ENCODE data around the gene DHFR. TPM values are rescaled to one million over a fixed set of nuclear protein-coding genes. Genes with fewer than 3 reads are reported as not detected.

DHFR gene
- total and polyA plus RNA-seq, 2 of the 8 experiments (the other 6 are each of a cell fraction or from before 2014, with no cell fraction given), result 46.4 to 88.9 TPM

- FAIRE-seq, result no peak
Measured at GRCh38 chr5:80607832-80608231, 47.0 kb downstream of the DHFR start.

More at GRCh38 chr5:80607832-80608231, 47.0 kb downstream of the DHFR start:
- peaks cover 0 to 3% of the 10 kb centered on the region in 2 experiments; a peak in 1 of 4 replicates for H3K9me3 ChIP-seq (ENCODE audit: insufficient read depth in 2 of 2, low read depth in 1 of 2, low read length in 1 of 2)
- H2AFZ ChIP-seq (ENCODE audit: low read length), result no peak overlapping the region
- ChIA-PET POLR2A (ENCODE audit: partially characterized antibody) (interaction anchor here (1.0 to 2.6 kb wide), 2 partner anchors 11 to 38 kb away, joined by 3 to 6 read pairs; partner anchors contain the start of gene ANKRD34B), CTCF (ENCODE audit: partially characterized antibody) (interaction anchor here (1.8 kb wide), 1 partner anchor 39 kb away, joined by 5 read pairs; no protein-coding TSS in a partner anchor)
- no peak overlapping the region for H4K8ac ChIP-seq (ENCODE audit: extremely low read depth, insufficient read depth, low read length)
- H2BK20ac ChIP-seq (ENCODE audit: low read length), result no peak overlapping the region
- no peak overlapping the region for H2AK5ac ChIP-seq (ENCODE audit: low read depth, low read length)
- H3K4me1 ChIP-seq (replicated peaks in 1 of 4; ENCODE audit: control insufficient read depth in 3 of 4, insufficient read depth in 4 of 4, low read length in 3 of 4), result no peaks in the 10 kb centered on the region
- no peak overlapping the region for H4K91ac ChIP-seq (replicated peaks; ENCODE audit: insufficient read length, low read length)
- H3K14ac ChIP-seq (ENCODE audit: insufficient read length), result no peak overlapping the region
- H3K56ac ChIP-seq (replicated peaks; ENCODE audit: insufficient read length, low read depth, low read length), result no peak overlapping the region
- H4K20me1 ChIP-seq (replicated peaks in 1 of 2; ENCODE audit: control insufficient read depth in 1 of 2, insufficient read depth in 2 of 2, low read length in 2 of 2), result no peaks in the 10 kb centered on the region
- TF ChIP-seq NANOG (IDR thresholded peaks at IDR 0.05; ENCODE audit: insufficient read depth, low read depth, low read length, poor library complexity, severe bottlenecking) (no peak), ATF2 (IDR thresholded peaks at IDR 0.05; ENCODE audit: low read length) (no peak), CTBP2 (IDR thresholded peaks at IDR 0.05; ENCODE audit: borderline replicate concordance, insufficient read depth, insufficient read length, low read length) (no peak)
- no peaks in the 10 kb centered on the region for H3K27me3 ChIP-seq (replicated peaks in 1 of 4; ENCODE audit: control insufficient read depth in 3 of 4, extremely low read depth in 1 of 4, insufficient read depth in 3 of 4, low read length in 3 of 4)
- H3K9ac ChIP-seq (replicated peaks in 1 of 4; ENCODE audit: extremely low read depth in 1 of 4, low read depth in 3 of 4, low read length in 3 of 4), result no peak overlapping the region
- H2BK5ac ChIP-seq (ENCODE audit: low read depth, low read length), result no peak overlapping the region
- H2BK12ac ChIP-seq (ENCODE audit: low read depth, low read length), result no peak overlapping the region
- no peak overlapping the region for H3K4ac ChIP-seq (replicated peaks; ENCODE audit: insufficient read length, low read depth, low read length)
- no peak overlapping the region for H3K18ac ChIP-seq (ENCODE audit: extremely low read depth, low read length)
- no peaks in the 10 kb centered on the region for H3K36me3 ChIP-seq (ENCODE audit: control insufficient read depth in 2 of 4, insufficient read depth in 4 of 4, low read length in 3 of 4)
- no peak overlapping the region for H2BK15ac ChIP-seq (ENCODE audit: low read length)
- H3K4me2 ChIP-seq (ENCODE audit: insufficient read depth in 1 of 2, low read depth in 2 of 2, low read length in 2 of 2), result no peak overlapping the region
- H3K79me1 ChIP-seq (ENCODE audit: low read depth, low read length), result no peaks in the 10 kb centered on the region
- H3K27ac ChIP-seq (ENCODE audit: low read depth, low read length), result no peak overlapping the region
- no peak overlapping the region for H2BK120ac ChIP-seq (replicated peaks; ENCODE audit: low read depth, low read length)
- no peak overlapping the region for H3K4me3 ChIP-seq (ENCODE audit: extremely low read depth in 1 of 4, insufficient read depth in 2 of 4, low read depth in 3 of 4, low read length in 4 of 4)
- H3K23me2 ChIP-seq (ENCODE audit: low read depth, low read length), result no peaks in the 10 kb centered on the region
- H4K5ac ChIP-seq (ENCODE audit: insufficient read length, low read depth, low read length), result no peak overlapping the region
- no peaks in the 10 kb centered on the region for H3K79me2 ChIP-seq (ENCODE audit: control insufficient read depth in 1 of 2, insufficient read depth in 2 of 2, low read length in 2 of 2)
- H3K23ac ChIP-seq (ENCODE audit: insufficient read length), result no peak overlapping the region
- no peak for DNase-seq (ENCODE audit: low read depth in 1 of 2, low spot score in 2 of 2)
